GM18511 (cell line): Measurements from ENCODE around the gene SNAI3.

ENCODE experiments used
- ATAC-seq: cut with Tn5 transposase; IDR thresholded peaks from one replicate; pipeline ENCODE4 v1.9.1; 2021; ENCODE audit warnings: mild to moderate bottlenecking, moderate library complexity; ENCODE audit not compliant: unreplicated experiment

Gene SNAI3

GRCh38 chr16:88686439-88687253 is at the start of gene SNAI3:
SNAI3 (minus strand) TSS chr16:88686507; CDS start chr16:88686406, 101 bp downstream.
- peak; percentile 73 for ATAC-seq

- ATAC-seq = no peak
Measured at GRCh38 chr16:88736088-88736487, 49.8 kb upstream of the SNAI3 start.

DNA sequence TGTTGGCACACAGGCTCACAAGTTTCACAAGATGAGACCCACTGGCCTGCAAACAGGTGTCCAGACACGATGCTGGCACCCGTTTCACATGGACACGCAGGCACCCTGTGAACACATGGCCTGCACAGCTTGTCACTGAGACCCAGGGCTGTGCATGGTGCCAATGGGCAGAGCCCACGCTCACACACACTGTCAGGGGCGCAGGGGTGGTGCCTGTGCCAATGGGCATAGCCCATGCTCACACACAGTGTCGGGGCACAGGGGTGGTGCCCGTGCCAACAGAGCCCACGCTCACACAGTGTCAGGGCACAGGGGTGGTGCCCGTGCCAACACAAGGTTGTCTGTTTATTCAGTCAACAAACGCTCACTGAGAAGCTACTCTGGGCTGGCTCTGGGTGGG is 49.3 kb upstream of the SNAI3 start:
- ATAC-seq = no peak

DNA sequence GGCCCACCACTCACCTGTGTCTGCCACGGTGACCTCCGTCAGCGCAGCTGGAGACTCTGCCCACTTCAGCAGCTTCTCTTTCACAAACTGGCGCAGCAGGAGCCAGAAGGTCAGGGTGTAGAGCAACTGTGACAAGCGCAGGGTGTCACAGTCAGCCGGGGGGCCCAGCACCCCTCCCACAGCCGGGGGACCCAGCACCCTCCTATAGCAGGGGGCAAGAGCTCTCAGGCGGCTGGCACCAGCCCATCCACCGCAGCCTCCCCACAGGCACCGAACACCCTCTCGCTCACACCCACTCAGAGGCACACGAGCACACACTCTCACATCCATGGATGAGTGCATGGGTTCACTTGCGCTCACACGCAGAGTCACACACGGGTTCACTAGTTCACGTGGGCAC is 48.8 kb upstream of the SNAI3 start:
- ATAC-seq = no peak

DNA sequence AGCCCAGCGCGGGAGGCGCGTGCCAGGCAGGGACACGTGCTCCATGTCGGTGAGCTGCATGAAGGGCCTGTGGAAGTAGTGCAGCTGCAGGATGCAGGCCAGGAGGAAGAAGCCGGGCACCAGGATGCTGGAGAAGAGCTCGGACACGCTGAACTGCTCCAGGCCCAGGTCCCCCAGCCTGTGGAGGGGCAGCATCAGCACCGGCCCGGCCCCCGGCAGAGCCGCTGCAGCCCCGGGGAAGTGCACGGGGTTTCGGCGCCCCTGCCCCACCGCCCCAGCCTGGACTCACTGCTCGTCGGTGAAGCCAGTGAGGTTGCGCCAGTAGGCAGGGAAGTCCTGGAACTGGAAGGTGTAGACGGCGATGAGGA is 48.0 kb upstream of the SNAI3 start:
- no peak for ATAC-seq

DNA sequence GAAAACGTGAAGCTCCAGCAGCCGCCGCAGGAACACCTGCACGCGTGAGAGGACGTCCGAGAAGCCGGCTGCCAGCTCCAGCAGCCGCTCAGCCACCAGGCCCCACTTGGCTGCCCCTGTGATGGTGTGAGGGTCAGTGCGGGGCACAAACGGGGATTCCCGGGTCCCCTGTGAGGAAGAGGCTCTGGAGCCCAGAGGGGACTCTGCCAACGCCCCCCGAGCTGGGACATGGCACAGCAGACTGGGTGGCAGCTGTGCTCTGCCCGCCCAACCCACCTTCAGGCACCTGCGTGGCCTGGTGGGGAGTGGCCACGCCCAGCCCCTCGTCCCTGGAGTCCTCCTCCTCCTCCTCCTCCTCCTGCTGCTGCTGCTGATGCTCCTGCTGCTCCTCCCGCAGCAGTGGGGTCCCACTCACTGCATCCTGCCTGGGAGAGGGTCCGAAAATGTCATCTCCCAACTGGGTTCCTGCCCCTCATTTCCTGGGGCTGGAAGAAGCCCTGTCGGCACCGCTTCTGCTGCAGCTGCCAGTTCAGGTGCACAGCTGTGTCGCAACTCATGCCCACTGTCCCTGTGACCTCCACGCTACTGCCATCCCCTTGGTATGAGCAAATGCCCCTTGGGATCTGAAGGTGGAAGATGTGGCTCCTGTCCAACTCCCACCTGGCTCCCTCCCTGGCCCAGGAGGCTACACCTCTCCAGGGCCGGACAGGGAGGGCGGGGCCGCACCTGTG is 47.5 kb upstream of the SNAI3 start:
- ATAC-seq = no peak

DNA sequence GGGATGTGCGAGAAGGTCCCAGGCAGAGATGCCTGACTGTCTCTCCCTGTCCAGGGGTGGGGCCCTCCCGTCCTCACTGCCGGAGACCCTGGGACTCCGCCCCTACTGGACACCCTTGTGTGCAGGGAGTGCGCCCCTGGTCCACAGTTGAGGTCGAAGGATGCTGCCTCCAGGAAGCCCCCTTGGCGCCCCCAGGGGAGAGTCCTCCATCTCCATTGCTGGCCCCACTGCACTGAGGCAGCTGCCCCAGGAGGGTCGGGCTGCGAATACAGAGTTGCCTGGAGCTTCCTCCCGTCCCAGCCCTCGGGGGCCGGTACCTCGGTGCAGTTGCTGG is 46.6 kb upstream of the SNAI3 start:
- ATAC-seq = no peak

DNA sequence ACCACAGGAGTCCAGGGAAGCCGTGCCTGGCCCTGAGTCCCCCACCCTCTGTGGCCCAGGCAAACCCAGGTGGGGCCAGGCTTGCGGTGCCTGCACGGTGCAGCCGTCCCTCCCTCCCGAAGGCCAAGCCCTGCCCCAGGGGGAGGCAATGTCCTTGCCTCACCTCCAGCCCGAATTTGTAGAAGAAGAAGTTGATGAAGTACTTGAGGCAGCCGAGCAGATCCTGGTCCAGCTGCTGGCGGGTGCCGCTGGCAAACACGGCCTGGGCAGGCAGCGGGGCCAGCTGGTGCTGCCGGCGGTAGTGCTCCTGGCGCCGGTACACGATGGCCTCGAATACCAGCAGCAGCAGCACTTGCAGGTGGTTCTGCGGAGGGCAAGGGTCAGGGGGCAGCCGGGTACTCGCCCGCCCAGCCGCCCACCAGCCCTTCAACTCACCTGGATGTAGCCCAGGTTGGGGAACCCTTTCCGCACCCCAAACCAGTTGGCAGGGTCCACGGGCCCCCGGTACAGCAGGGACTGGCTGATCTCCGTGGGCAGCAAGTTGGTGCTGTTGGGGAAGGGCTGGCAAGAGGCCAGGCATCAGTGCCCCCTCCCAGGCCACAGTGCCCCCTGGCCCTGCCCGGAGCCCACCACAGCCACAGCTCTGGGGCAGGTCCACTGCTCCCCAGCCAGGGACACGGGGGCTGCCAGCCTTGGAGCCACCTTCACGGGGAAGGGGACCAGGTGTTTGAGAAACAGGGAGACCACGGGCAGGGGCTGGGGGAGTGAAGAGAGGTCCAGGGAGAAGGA is 46.1 kb upstream of the SNAI3 start:
- ATAC-seq = no peak

- no peak for ATAC-seq
Measured at GRCh38 chr16:88731699-88732098, 45.4 kb upstream of the SNAI3 start.

- no peak for ATAC-seq
Measured at GRCh38 chr16:88730632-88731607, 44.6 kb upstream of the SNAI3 start.

DNA sequence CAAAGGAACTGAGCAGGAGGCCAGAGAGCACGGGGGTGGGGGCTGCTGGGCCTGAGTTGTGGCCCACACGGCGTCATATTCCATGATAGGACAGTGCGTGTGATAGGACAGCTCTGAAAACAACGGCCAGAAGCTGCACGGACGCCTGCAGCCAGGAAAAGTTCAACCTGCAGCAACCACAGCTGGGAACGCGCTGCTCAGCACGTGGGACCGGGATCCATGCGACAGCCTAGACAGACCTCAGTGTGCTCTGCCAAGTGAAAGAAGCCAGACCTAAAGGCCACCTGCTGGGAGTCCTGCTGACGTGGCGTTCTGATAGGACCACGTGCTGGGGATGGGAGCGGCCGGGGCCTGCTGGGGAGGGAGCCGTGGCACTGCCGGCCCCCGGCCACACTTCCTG is 41.6 kb upstream of the SNAI3 start:
- no peak for ATAC-seq

- ATAC-seq = no peak
Measured at GRCh38 chr16:88726981-88727380, 40.7 kb upstream of the SNAI3 start.

- no peak for ATAC-seq
Measured at GRCh38 chr16:88726408-88726749, 40.1 kb upstream of the SNAI3 start.

- no peak for ATAC-seq
Measured at GRCh38 chr16:88725609-88726407, 39.5 kb upstream of the SNAI3 start.

GRCh38 chr16:88724855-88725555 is 38.7 kb upstream of the SNAI3 start:
- no peak for ATAC-seq

DNA sequence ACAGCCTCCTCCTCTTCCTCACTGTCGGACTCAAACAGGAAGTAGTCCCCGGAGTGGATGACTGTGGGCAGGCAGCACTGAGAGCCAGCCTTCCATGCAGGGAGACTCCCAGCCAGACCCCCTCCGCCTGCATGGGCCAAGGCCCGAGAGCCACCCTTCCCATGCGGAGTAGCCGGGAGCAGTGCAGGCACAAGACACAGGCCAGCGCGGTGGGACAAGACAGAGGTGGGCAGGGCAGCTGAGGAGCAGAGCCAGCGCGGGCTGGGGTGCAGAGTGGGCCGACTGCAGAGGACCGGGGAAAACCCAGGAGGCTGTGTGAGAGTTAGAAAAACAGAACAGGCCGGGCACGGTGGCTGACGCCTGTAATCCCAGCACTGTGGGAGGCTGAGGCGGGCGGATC is 37.6 kb upstream of the SNAI3 start:
- ATAC-seq = no peak

DNA sequence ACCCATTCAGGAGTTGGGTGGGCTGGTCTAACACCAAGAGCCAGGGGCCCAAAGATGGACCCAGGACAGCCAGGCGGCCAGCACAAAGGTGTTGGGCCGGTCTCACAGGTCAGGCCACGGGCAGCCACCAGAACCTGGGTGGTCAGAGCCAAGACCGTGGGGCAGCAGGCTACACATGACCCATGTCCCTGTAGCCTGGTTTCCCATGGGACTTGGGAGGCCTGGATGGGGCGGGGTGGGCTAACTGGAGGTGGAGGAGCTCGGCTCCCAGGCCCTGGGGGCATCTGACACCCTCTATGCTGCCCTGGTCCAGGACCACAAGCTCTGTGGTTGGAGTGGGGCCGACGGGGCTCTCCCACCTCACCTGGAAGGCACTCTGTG is 37.2 kb upstream of the SNAI3 start:
- no peak for ATAC-seq

GRCh38 chr16:88722784-88723506 is 36.6 kb upstream of the SNAI3 start:
- ATAC-seq = no peak
